ENCODE measurements around the gene GFOD2. TPM values are rescaled to one million over a fixed set of nuclear protein-coding genes. Genes with fewer than 3 reads are reported as not detected.

The GFOD2 gene
- total and polyA plus RNA-seq, 2 of the 13 experiments (the other 11 are each of a cell fraction or from before 2014, with no cell fraction given), result 11.1 to 17.2 TPM

- TF ChIP-seq, protein P1, sequence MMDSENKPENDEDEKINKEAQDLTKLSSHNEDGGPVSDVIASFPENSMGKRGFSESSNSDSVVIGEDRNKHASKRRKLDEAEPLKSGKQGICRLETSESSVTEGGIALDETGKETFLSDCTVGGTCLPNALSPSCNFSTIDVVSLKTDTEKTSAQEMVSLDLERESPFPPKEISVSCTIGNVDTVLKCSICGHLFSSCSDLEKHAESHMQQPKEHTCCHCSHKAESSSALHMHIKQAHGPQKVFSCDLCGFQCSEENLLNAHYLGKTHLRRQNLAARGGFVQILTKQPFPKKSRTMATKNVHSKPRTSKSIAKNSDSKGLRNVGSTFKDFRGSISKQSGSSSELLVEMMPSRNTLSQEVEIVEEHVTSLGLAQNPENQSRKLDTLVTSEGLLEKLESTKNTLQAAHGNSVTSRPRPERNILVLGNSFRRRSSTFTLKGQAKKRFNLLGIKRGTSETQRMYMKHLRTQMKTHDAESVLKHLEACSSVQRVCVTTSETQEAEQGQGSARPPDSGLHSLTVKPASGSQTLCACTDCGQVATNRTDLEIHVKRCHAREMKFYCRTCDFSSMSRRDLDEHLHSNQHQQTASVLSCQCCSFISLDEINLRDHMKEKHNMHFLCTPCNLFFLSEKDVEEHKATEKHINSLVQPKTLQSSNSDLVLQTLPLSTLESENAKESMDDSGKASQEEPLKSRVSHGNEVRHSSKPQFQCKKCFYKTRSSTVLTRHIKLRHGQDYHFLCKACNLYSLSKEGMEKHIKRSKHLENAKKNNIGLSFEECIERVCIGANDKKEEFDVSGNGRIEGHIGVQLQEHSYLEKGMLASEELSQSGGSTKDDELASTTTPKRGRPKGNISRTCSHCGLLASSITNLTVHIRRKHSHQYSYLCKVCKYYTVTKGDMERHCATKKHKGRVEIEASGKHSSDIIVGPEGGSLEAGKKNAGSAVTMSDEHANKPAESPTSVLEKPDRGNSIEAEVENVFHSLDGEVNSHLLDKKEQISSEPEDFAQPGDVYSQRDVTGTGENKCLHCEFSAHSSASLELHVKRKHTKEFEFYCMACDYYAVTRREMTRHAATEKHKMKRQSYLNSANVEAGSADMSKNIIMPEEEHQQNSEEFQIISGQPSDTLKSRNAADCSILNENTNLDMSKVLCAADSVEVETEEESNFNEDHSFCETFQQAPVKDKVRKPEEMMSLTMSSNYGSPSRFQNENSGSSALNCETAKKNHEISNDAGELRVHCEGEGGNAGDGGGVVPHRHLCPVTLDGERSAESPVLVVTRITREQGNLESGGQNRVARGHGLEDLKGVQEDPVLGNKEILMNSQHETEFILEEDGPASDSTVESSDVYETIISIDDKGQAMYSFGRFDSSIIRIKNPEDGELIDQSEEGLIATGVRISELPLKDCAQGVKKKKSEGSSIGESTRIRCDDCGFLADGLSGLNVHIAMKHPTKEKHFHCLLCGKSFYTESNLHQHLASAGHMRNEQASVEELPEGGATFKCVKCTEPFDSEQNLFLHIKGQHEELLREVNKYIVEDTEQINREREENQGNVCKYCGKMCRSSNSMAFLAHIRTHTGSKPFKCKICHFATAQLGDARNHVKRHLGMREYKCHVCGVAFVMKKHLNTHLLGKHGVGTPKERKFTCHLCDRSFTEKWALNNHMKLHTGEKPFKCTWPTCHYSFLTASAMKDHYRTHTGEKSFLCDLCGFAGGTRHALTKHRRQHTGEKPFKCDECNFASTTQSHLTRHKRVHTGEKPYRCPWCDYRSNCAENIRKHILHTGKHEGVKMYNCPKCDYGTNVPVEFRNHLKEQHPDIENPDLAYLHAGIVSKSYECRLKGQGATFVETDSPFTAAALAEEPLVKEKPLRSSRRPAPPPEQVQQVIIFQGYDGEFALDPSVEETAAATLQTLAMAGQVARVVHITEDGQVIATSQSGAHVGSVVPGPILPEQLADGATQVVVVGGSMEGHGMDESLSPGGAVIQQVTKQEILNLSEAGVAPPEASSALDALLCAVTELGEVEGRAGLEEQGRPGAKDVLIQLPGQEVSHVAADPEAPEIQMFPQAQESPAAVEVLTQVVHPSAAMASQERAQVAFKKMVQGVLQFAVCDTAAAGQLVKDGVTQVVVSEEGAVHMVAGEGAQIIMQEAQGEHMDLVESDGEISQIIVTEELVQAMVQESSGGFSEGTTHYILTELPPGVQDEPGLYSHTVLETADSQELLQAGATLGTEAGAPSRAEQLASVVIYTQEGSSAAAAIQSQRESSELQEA (CRISPR knock-in tag; IDR thresholded peaks at IDR 0.05; ENCODE audit: not compliant biosample characterization), result no peak
- no peak for TF ChIP-seq ZNF530 (CRISPR knock-in tag; IDR thresholded peaks at IDR 0.05; ENCODE audit: low read depth)
Measured at GRCh38 chr16:67716097-67716496, 3.0 kb downstream of the GFOD2 start (continued).

DNA sequence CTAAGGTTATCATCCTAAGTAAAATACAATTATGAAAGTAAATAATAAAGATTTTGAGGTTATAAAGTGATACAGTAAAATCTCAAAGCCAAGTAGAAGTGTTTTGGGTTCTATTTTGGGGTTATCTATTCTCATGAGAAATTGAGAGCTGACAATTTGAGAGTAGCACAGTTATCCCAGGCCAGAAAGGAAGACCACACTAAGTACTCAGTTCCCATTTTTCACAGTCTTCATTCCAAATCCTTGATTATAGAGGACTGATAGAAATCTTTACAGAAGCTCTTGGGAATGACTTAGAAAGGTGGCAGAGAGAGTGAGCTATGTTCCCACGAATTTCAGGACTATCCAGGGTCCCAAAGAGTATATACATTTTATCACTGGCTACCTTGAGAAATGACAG, 4.6 kb downstream of the GFOD2 start:
- POLR2A ChIA-PET, result no interaction called here
- intact Hi-C loops (cut with micrococcal nuclease; ENCODE audit: unreplicated experiment), result no loop called here
- H3K36me3 ChIP-seq (replicated peaks in 1 of 2; ENCODE audit: control insufficient read depth in 1 of 2, insufficient read depth in 2 of 2, low read length in 2 of 2), result no peaks in the 10 kb centered on the region
- H3K79me2 ChIP-seq (ENCODE audit: insufficient read depth, low read length), result peaks cover 54% of the 10 kb centered on the region
- H3K27ac ChIP-seq (ENCODE audit: extremely low read length, insufficient read depth, low read length), result no peak overlapping the region
- whole genome bisulfite sequencing (ENCODE audit: low lambda C conversion rate), result 81% methylated on average over 1 of the region's 1 CpG
- no peaks in the 10 kb centered on the region; a peak in 1 of 5 replicates for H3K27me3 ChIP-seq (ENCODE audit: control insufficient read depth in 1 of 2, insufficient read depth in 2 of 2, low read length in 2 of 2)
- H3K9me3 ChIP-seq (ENCODE audit: low read length), result no peaks in the 10 kb centered on the region
- no peak overlapping the region for H3K9ac ChIP-seq (ENCODE audit: insufficient read depth, low read depth, low read length)
- H3K4me3 ChIP-seq (replicated peaks in 1 of 3; ENCODE audit: insufficient read depth in 1 of 3, low read depth in 2 of 3, low read length in 3 of 3), result no peak overlapping the region
- CTCF ChIA-PET (ENCODE audit: low intra/inter-chr PET ratio, low total read pairs), result no interaction called here
- no peak for FAIRE-seq
- no peak for DNase-seq (ENCODE audit: low spot score)
- ATAC-seq, result no peak
- H2AFZ ChIP-seq (ENCODE audit: low read length), result no peak overlapping the region
- peaks cover 39% of the 10 kb centered on the region for H3K4me1 ChIP-seq (ENCODE audit: insufficient read depth, low read length)
- in situ Hi-C loops (cut with HindIII; ENCODE audit: extremely low pct_ligation_motif_present, low pct_unique_long_range_greater_than_20kb), result no loop called here
- no peak overlapping the region for H3K4me2 ChIP-seq (ENCODE audit: low read depth, low read length)
- no peaks in the 10 kb centered on the region for H4K20me1 ChIP-seq (ENCODE audit: insufficient read depth, low read length)
- no peak for TF ChIP-seq SNAI1 (CRISPR knock-in tag; IDR thresholded peaks at IDR 0.05; ENCODE audit: borderline replicate concordance)
- no peak for TF ChIP-seq MED8 (CRISPR knock-in tag; IDR thresholded peaks at IDR 0.05; ENCODE audit: insufficient replicate concordance)
- no peak for TF ChIP-seq HMGXB3 (CRISPR knock-in tag; IDR thresholded peaks at IDR 0.05; ENCODE audit: borderline replicate concordance)
- no peak for TF ChIP-seq ZNF674 (CRISPR knock-in tag; IDR thresholded peaks at IDR 0.05; ENCODE audit: low read depth)
- TF ChIP-seq IRF2 (CRISPR knock-in tag; IDR thresholded peaks at IDR 0.05), result no peak
- BruUV-seq (replicated peaks), result no TSS peak
